COLO829 (cell line): ENCODE data around the gene RNF223.
A peak's percentile ranks its signal among the peaks of the same experiment; 100 is the strongest.
"Not testable (repeated sequence)": the region's sequence is repeated elsewhere in the genome, so short reads cannot be mapped to it uniquely, and the experiment has no call there.

Experiments used
- DNase-seq: peaks from one replicate; pipeline ENCODE4 v3.0.0; 2012; ENCODE audit warnings: low spot score

The RNF223 gene

GRCh38 chr1:1087351-1088028 is 13.4 kb upstream of the RNF223 start:
- no peak for DNase-seq

- DNase-seq, result no peak
Observed at GRCh38 chr1:1086911-1087341, 12.8 kb upstream of the RNF223 start.

GRCh38 chr1:1085911-1086841 is 12.1 kb upstream of the RNF223 start:
- no peak for DNase-seq

- DNase-seq, result no peak
Observed at GRCh38 chr1:1085171-1085841, 11.2 kb upstream of the RNF223 start.

- DNase-seq, result no peak
Observed at GRCh38 chr1:1084372-1085170, 10.5 kb upstream of the RNF223 start.

GRCh38 chr1:1083416-1084371 is 9.6 kb upstream of the RNF223 start:
- DNase-seq, result no peak

DNA sequence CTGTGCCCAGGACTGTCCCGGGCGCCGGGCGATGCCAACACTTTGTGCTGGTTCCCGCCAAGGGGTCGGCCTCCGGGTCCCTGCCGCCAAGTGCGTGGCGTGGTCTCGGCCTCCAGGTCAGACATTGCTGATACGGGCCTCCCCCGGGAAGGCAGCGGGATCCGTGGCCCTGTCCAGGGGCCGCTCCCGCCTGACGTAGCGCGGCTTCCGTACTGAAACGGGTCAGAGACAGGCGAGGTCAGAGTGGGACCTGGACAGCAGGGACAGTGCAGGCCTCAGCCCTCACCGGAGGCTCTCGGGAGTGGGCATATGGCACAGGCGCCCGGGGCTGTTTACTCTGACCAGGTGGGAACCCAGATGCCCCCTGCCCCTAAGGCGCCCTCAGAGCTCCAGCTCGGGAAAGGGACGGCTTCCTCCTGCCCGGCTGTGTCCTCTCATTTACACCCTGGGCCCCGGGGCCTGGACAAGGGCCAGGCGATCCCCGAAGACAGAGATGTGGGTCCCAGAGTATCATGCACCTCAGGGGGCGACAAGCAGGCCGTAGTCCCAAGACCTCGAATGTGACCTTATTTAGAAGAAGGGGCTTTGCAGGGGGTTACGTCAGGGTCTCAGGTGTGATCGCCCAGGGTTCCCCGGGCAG is 8.8 kb upstream of the RNF223 start:
- DNase-seq, result no peak

DNA sequence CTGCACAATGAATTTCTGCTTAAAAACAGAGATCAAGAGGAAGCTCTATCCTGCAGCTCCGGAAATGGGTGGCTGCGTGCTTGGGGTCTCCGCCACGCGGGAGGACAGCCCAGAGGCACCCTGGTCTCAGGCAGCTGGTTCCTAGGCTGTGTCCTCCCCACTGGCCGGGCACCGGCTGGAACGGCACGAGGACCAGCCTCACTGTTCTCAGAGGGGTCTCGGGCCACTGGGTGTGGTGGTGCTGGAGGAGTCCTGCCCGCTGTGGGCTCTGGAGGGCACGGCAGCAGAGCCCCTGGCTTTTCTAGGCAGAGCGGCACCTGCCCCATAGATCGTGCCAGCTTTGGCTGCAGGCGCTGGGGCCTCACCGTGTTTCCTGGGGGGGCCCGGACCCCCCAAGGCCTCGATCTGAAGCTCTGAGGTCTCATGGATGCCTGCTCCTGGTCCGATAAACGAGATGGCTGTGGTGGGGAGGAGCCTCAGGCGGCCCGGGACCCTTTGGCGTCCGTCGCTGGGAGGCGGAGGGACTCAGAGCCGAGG is 8.2 kb upstream of the RNF223 start:
- DNase-seq, result no peak

GRCh38 chr1:1081311-1082238 is 7.5 kb upstream of the RNF223 start:
- no peak for DNase-seq

DNA sequence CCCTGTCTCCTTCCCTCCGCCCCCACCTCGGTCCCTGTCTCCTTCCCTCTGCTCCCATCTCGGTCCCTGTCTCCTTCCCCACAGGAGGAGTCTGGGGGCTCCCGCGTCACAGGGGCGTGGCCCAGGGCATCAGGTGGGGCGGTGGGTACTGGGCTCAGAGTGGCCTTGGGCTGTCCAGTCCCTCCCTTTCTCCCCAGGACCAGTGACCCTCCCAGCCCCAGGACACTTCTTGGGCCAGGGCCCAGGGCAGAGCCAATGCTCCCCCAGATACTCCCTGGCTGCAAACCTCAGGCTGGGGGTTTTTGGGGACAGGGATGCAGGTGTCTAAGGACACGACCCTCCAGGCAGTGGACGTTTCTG is 6.8 kb upstream of the RNF223 start:
- DNase-seq, result no peak

GRCh38 chr1:1080122-1080757 is 6.1 kb upstream of the RNF223 start:
- DNase-seq, result peak; percentile 19

GRCh38 chr1:1079408-1080121 is 5.5 kb upstream of the RNF223 start:
- DNase-seq, result peak; percentile 30

DNA sequence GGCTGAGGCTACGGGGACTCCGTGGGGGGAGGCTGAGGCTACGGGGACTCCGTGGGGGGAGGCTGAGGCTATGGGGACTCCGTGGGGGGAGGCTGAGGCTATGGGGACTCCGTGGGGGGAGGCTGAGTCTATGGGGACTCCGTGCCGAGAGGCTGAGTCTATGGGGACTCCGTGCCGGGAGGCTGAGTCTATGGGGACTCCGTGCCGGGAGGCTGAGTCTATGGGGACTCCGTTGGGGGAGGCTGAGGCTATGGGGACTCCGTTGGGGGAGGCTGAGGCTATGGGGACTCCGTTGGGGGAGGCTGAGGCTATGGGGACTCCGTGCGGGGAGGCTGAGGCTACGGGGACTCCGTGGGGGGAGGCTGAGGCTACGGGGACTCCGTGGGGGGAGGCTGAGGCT is 3.3 kb upstream of the RNF223 start:
- not testable (repeated sequence) for DNase-seq

GRCh38 chr1:1075148-1075935 is 1.2 kb upstream of the RNF223 start:
- DNase-seq, result no peak

DNA sequence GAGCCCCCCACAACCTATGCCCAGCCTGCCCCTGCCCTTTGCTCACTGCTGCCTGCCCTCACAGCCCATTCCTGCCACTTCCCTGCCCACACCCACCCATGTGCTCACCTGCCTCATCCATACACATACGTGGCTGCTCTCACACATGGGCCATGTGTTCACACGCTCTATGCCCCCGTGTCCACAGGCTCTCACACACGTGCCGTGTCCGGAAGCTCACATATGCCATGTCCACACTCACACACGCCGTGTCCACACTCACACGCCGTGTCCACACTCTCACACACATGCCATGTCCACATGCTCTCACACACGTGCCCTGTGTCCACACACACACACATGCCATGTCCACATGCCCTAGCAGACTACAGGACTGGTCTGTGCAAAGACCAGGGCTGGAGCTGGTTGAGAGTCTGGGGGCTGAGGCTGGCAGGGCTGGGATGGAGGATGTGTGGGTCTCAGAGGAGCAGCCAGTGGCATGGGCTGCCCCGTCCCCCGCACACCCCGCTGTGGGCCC is 583 bp upstream of the RNF223 start:
- DNase-seq, result no peak

- DNase-seq, result no peak
Observed at GRCh38 chr1:1072849-1073742, 1.0 kb downstream of the RNF223 start.
